ENCODE measurements around the gene OSBPL10.

The OSBPL10 gene

GRCh38 chr3:31770822-31771326 is 210.2 kb downstream of the OSBPL10 start:
- H3K27ac ChIP-seq = no peak overlapping the region
- TF ChIP-seq ZFX (IDR thresholded peaks at IDR 0.05; ENCODE audit: borderline replicate concordance) = no peak
- TF ChIP-seq, protein P1, sequence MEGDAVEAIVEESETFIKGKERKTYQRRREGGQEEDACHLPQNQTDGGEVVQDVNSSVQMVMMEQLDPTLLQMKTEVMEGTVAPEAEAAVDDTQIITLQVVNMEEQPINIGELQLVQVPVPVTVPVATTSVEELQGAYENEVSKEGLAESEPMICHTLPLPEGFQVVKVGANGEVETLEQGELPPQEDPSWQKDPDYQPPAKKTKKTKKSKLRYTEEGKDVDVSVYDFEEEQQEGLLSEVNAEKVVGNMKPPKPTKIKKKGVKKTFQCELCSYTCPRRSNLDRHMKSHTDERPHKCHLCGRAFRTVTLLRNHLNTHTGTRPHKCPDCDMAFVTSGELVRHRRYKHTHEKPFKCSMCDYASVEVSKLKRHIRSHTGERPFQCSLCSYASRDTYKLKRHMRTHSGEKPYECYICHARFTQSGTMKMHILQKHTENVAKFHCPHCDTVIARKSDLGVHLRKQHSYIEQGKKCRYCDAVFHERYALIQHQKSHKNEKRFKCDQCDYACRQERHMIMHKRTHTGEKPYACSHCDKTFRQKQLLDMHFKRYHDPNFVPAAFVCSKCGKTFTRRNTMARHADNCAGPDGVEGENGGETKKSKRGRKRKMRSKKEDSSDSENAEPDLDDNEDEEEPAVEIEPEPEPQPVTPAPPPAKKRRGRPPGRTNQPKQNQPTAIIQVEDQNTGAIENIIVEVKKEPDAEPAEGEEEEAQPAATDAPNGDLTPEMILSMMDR (IDR thresholded peaks at IDR 0.05) = no peak

- no peak overlapping the region for H3K27ac ChIP-seq
- TF ChIP-seq, protein P1 (IDR thresholded peaks at IDR 0.05) = peak; percentile 78
- TF ChIP-seq ZFX (IDR thresholded peaks at IDR 0.05; ENCODE audit: borderline replicate concordance) = no peak
Measured at GRCh38 chr3:31768479-31769125, 212.5 kb downstream of the OSBPL10 start.

DNA sequence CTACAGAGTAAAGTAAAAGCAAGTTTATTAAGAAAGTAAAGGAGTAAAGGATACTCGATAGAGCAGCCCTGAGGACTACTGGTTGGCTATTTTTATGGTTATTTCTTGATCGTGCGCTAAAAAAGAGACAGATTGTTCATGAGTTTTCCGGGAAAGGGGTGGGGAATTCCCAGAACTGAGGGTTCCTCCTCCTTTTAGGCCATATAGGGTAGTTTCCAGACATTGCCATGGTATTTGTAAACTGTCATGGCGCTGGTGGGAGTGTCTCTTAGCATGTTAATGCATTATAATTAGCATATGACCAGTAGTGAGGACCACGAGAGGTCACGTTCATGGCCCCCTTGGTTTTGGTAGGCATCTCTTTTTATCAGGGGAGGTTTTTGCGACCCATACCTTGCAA is 213.1 kb downstream of the OSBPL10 start:
- no peak overlapping the region for H3K27ac ChIP-seq
- TF ChIP-seq, protein P1 (IDR thresholded peaks at IDR 0.05) = no peak
- TF ChIP-seq ZFX (IDR thresholded peaks at IDR 0.05; ENCODE audit: borderline replicate concordance) = no peak

DNA sequence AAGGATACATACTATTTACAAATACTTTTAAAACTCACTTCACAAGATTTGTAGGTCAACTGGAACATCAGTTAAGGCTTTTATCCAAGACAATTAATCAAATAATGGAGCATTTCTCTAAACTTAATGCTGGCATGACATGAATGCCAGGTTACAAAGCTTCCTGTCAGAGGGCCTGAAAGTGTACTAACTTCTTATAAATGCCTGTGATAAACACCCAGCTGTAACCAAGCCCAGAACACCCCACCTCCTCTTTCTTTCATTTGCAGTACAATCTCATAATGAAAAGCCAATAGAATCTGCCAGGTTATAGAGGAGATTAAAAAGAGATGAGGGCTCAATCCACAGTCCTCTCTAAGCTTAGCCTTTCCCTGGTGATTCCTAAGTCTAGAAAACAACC is 214.4 kb downstream of the OSBPL10 start:
- TF ChIP-seq, protein P1 (IDR thresholded peaks at IDR 0.05) = no peak
- no peak overlapping the region for H3K27ac ChIP-seq

DNA sequence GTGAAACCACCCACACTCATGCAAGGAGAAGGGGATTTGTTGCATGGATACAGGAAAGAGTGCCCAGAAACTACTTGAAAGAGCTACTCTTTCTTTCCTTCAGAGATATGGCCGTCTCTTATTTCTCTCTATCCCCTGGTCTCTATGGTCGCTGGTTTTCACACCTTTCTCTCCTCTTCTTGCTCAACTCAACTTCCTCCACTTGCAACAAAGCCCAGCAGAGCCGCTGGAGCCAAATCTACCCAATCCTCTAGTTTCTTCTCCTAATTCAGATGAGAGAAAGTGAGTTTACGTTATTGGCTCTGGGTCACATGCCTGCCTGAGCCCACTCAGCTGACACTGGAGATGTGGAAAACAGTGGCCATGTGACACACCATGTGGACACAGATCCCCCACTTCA is 215.2 kb downstream of the OSBPL10 start:
- TF ChIP-seq, protein P1 (IDR thresholded peaks at IDR 0.05) = no peak
- no peak for TF ChIP-seq ZFX (IDR thresholded peaks at IDR 0.05; ENCODE audit: borderline replicate concordance)

DNA sequence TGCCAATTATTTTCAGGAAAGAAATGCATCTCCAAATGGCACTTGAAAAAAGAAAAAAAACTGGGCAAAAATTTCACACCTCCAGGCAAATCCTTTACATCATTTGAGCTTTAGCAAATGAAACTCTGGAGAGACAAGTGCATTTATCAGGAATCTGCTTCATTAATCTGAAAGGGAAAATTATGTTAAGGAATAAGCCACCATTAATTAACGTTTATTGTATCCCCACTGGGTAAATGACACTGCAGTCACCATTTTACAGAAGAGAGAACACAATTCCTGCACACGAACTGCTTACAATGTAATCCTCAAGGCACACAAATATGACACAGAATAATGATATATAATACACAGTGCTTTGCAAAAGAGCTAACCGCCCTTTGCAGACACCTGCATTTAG is 217.3 kb downstream of the OSBPL10 start:
- no peak overlapping the region for H3K27ac ChIP-seq
- TF ChIP-seq, protein P1 (IDR thresholded peaks at IDR 0.05) = no peak
- no peak for TF ChIP-seq ZFX (IDR thresholded peaks at IDR 0.05; ENCODE audit: borderline replicate concordance)

More for the DNA sequence above, 215.2 kb downstream of the OSBPL10 start:
- H3K27ac ChIP-seq = no peak overlapping the region

DNA sequence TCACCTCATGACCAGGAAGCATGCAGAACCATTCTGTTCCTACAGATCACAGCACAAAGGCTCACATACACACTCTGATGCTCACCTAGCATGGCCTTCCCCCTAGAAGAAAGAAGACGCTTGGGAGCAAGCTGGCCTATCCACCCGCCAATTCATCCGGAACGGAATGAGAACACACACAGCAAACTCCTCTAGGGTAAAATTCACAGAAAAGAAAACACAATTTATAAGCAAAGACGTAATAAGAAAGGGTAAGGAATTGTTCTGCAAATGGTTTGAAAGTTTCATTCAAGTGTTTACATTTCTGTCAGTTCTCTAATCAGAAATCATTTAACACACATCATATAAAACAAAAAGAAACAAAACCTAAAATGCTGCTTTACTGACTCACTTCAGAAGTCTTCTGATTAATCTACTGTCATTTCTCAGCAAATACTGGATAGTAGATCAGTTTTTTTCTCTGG is 218.1 kb downstream of the OSBPL10 start:
- no peak for TF ChIP-seq ZFX (IDR thresholded peaks at IDR 0.05; ENCODE audit: borderline replicate concordance)
- TF ChIP-seq, protein P1 (IDR thresholded peaks at IDR 0.05) = no peak

More for the DNA sequence above, 218.1 kb downstream of the OSBPL10 start:
- H3K27ac ChIP-seq = no peak overlapping the region
